Natural killer cell (primary cell): ENCODE data around the gene KRTAP17-1. TPM values are rescaled to one million over a fixed set of nuclear protein-coding genes. Genes with fewer than 3 reads are reported as not detected.
"Not testable (repeated sequence)": the region's sequence is repeated elsewhere in the genome, so short reads cannot be mapped to it uniquely, and the experiment has no call there.

ENCODE experiments used
- ATAC-seq, 3 donors: fragments of 150-1000 bp in 2 of 3; fragments of 200-7000 bp in 1 of 3; cut with Tn5 transposase; 1 replicate in 1 of 3; 2 replicates in 2 of 3; pipeline ENCODE4 v1.10.0; 2021; ENCODE audit warnings: mild to moderate bottlenecking in 2 of 3, moderate library complexity in 2 of 3
- DNase-seq, 2 donors: peaks; one replicate each; pipeline versions ENCODE4 v3.0.0 to v3.0.0-alpha.2; 2013 to 2021; ENCODE audit warnings: mixed read lengths in 1 of 2
- H3K27ac ChIP-seq: one replicate; pipeline ENCODE4 v1.5.1; 2013; ENCODE audit warnings: mild to moderate bottlenecking, low read length
- H3K27me3 ChIP-seq: one replicate; pipeline ENCODE4 v1.6.1; 2013; ENCODE audit warnings: low read length; ENCODE audit not compliant: control insufficient read depth, insufficient read depth
- H3K36me3 ChIP-seq: one replicate; pipeline ENCODE4 v1.6.1; 2013; ENCODE audit warnings: low read length; ENCODE audit not compliant: control insufficient read depth, insufficient read depth
- H3K4me1 ChIP-seq: one replicate; pipeline ENCODE4 v1.6.1; 2013; ENCODE audit warnings: low read length; ENCODE audit not compliant: control insufficient read depth, insufficient read depth
- H3K4me3 ChIP-seq: one replicate; pipeline ENCODE4 v1.5.1; 2013; ENCODE audit warnings: low read length
- H3K9me3 ChIP-seq: one replicate; pipeline ENCODE4 v1.6.1; 2013; ENCODE audit warnings: low read length; ENCODE audit not compliant: control insufficient read depth, insufficient read depth
- H3K27ac Mint-ChIP-seq, 2 donors: one replicate each; pipeline ENCODE4 v1.8.0; 2022; ENCODE audit warnings: mild to moderate bottlenecking in 2 of 2, mixed read lengths in 2 of 2, moderate library complexity in 1 of 2
- H3K27me3 Mint-ChIP-seq, 2 donors: one replicate each; pipeline ENCODE4 v1.8.0; 2022; ENCODE audit warnings: low read depth in 2 of 2, mixed read lengths in 2 of 2
- H3K36me3 Mint-ChIP-seq: one replicate; pipeline ENCODE4 v1.8.0; 2022; ENCODE audit warnings: mixed read lengths
- H3K4me1 Mint-ChIP-seq, 2 donors: one replicate each; pipeline ENCODE4 v1.8.0; 2022; ENCODE audit warnings: mixed read lengths in 2 of 2
- H3K4me3 Mint-ChIP-seq: one replicate; pipeline ENCODE4 v1.8.0; 2022; ENCODE audit warnings: mild to moderate bottlenecking, moderate library complexity, mixed read lengths
- H3K9me3 Mint-ChIP-seq, 2 donors: one replicate each; pipeline ENCODE4 v1.8.0; 2022; ENCODE audit warnings: mixed read lengths in 2 of 2
- CTCF ChIP-seq: fragments of 200-600 bp; IDR thresholded peaks from one replicate; pipeline ENCODE4 v1.8.0; 2022; ENCODE audit warnings: antibody characterized with exemption
- WGBS: methylation state at CpG from one replicate; pipeline ENCODE4 v1.1.7; 2013; ENCODE audit warnings: missing lambda C conversion rate; ENCODE audit not compliant: insufficient coverage; 5-methylcytosine and 5-hydroxymethylcytosine counted together
- intact Hi-C: fragments of 100-400 bp; cut with micrococcal nuclease; formaldehyde crosslinking; loops from one replicate; pipeline ENCODE4 v1.14.2; 2022
- total RNA-seq, 4 donors: library from RNA; stranded (reverse); fragments of 120-200 nt in 1 of 4; gene quantifications; one replicate each; pipeline versions ENCODE4 v1.2.3 to v1.2.4, GENCODE V29; 2013 to 2022

The KRTAP17-1 gene
- total RNA-seq, 3 donors from 2014 or later (not counting 1 experiment from before 2014, with no cell fraction given), result not detected

- no peak for ATAC-seq
- TF ChIP-seq CTCF, result no peak
- no peak for DNase-seq
- Mint-ChIP-seq H3K4me1 (no peaks in the 10 kb centered on the region), H3K9me3 (no peaks in the 10 kb centered on the region), H3K4me3 (no peak overlapping the region), H3K27ac (no peak overlapping the region), H3K27me3 (peaks cover 12 to 26% of the 10 kb centered on the region in 2 donors), H3K36me3 (no peaks in the 10 kb centered on the region)
- Histone ChIP-seq H3K27me3 (no peaks in the 10 kb centered on the region), H3K27ac (no peak overlapping the region), H3K9me3 (no peaks in the 10 kb centered on the region), H3K4me1 (no peaks in the 10 kb centered on the region), H3K36me3 (no peaks in the 10 kb centered on the region), H3K4me3 (no peak overlapping the region)
- intact Hi-C loops, result no loop called here
- 57% methylated on average over 1 of the region's 1 CpG for WGBS
These were observed 43.7 kb downstream of the KRTAP17-1 start for GRCh38 chr17:41271858-41272257.

- 53% methylated on average over 1 of the region's 1 CpG for WGBS
- ATAC-seq, H3K4me3 ChIP-seq, H3K36me3 ChIP-seq, H3K4me1 Mint-ChIP-seq, H3K9me3 ChIP-seq, H3K9me3 Mint-ChIP-seq, DNase-seq, H3K27ac ChIP-seq, intact Hi-C loops, H3K4me1 ChIP-seq, H3K36me3 Mint-ChIP-seq, H3K27me3 ChIP-seq, H3K27ac Mint-ChIP-seq, H3K4me3 Mint-ChIP-seq: not testable (repeated sequence)
- peaks cover 7 to 26% of the 10 kb centered on the region in 2 donors for H3K27me3 Mint-ChIP-seq
These were observed 44.2 kb downstream of the KRTAP17-1 start for GRCh38 chr17:41271323-41271722.

- H3K9me3 ChIP-seq, result no peaks in the 10 kb centered on the region
- no peaks in the 10 kb centered on the region for H3K36me3 ChIP-seq
- no peak for TF ChIP-seq CTCF
- H3K27ac Mint-ChIP-seq, result no peak overlapping the region
- H3K4me3 Mint-ChIP-seq, result no peak overlapping the region
- no peaks in the 10 kb centered on the region for H3K4me1 ChIP-seq
- no peaks in the 10 kb centered on the region for H3K9me3 Mint-ChIP-seq
- intact Hi-C loops, result no loop called here
- H3K27me3 Mint-ChIP-seq, result peaks cover 22 to 34% of the 10 kb centered on the region in 2 donors
- no peak overlapping the region for H3K4me3 ChIP-seq
- no peaks in the 10 kb centered on the region for H3K4me1 Mint-ChIP-seq
- DNase-seq (no peak), ATAC-seq (no peak)
- no peak overlapping the region for H3K27ac ChIP-seq
- H3K36me3 Mint-ChIP-seq, result no peaks in the 10 kb centered on the region
- WGBS, result no CpG with 5 or more reads among the region's 3 CpGs
- peaks cover 2% of the 10 kb centered on the region for H3K27me3 ChIP-seq
These were observed 47.8 kb downstream of the KRTAP17-1 start for GRCh38 chr17:41267711-41268110.

GRCh38 chr17:41265078-41265477, 50.4 kb downstream of the KRTAP17-1 start, which contains the start of gene KRTAP9-6:
Gene KRTAP9-6 (plus strand): TSS chr17:41265378. CDS start chr17:41265378, 0 bp downstream.
- H3K4me1 ChIP-seq, result no peaks in the 10 kb centered on the region
- WGBS, result 60% methylated on average over 2 of the region's 2 CpGs
- peaks cover 2% of the 10 kb centered on the region for H3K27me3 ChIP-seq
- Mint-ChIP-seq H3K9me3 (no peaks in the 10 kb centered on the region), H3K4me1 (no peaks in the 10 kb centered on the region), H3K4me3 (no peak within 1 kb of the TSS), H3K27ac (no peak within 1 kb of the TSS), H3K36me3 (no peaks in the 10 kb centered on the region), H3K27me3 (peaks cover 44 to 45% of the 10 kb centered on the region in 2 donors)
- TF ChIP-seq CTCF, result no peak
- DNase-seq, result peak in 1 of 2 donors; percentile 1
- H3K36me3 ChIP-seq, result no peaks in the 10 kb centered on the region
- intact Hi-C loops, result no loop called here
- no peak for ATAC-seq
- no peaks in the 10 kb centered on the region for H3K9me3 ChIP-seq
- H3K27ac ChIP-seq, result no peak within 1 kb of the TSS
- H3K4me3 ChIP-seq, result no peak within 1 kb of the TSS

Other genes starting within 250 kb of the KRTAP17-1 start
- not detected for gene KRTAP2-4, start 249.8 kb downstream of the KRTAP17-1 start, total RNA-seq
- not detected for gene KRTAP4-7, start 231.6 kb downstream of the KRTAP17-1 start, total RNA-seq
- not detected for gene KRTAP4-8, start 217.6 kb downstream of the KRTAP17-1 start, total RNA-seq
- gene KRTAP4-16, start 213.5 kb downstream of the KRTAP17-1 start, total RNA-seq, result not detected
- not detected for gene KRTAP4-9, start 210.3 kb downstream of the KRTAP17-1 start, total RNA-seq
- not detected for gene KRTAP4-11, start 197.3 kb downstream of the KRTAP17-1 start, total RNA-seq
- not detected for gene KRTAP4-12, start 191.5 kb downstream of the KRTAP17-1 start, total RNA-seq
- not detected for gene KRTAP4-6, start 175.2 kb downstream of the KRTAP17-1 start, total RNA-seq
- gene KRTAP4-5, start 165.9 kb downstream of the KRTAP17-1 start, total RNA-seq, result not detected
- not detected for gene KRTAP4-4, start 155.0 kb downstream of the KRTAP17-1 start, total RNA-seq
- gene KRTAP4-3, start 147.5 kb downstream of the KRTAP17-1 start, total RNA-seq, result not detected
- gene KRTAP4-2, start 137.5 kb downstream of the KRTAP17-1 start, total RNA-seq, result not detected
- gene KRTAP4-1, start 130.8 kb downstream of the KRTAP17-1 start, total RNA-seq, result not detected
- gene KRTAP9-1, start 125.8 kb downstream of the KRTAP17-1 start, total RNA-seq, result not detected
- gene KRTAP9-2, start 89.1 kb downstream of the KRTAP17-1 start, total RNA-seq, result not detected
- gene KRTAP9-3, start 83.3 kb downstream of the KRTAP17-1 start, total RNA-seq, result not detected
- not detected for gene KRTAP9-8, start 77.7 kb downstream of the KRTAP17-1 start, total RNA-seq
- gene KRTAP9-4, start 66.0 kb downstream of the KRTAP17-1 start, total RNA-seq, result not detected
- gene KRTAP9-9, start 60.3 kb downstream of the KRTAP17-1 start, total RNA-seq, result not detected
- gene KRTAP9-6, start 50.3 kb downstream of the KRTAP17-1 start, total RNA-seq, result not detected
- gene KRTAP9-7, start 40.0 kb downstream of the KRTAP17-1 start, total RNA-seq, result not detected
- not detected for gene KRTAP29-1, start 12.9 kb downstream of the KRTAP17-1 start, total RNA-seq
- under 1 TPM; 0.16 to 0.23 (median 0.23) TPM for gene KRTAP16-1, start 6.4 kb downstream of the KRTAP17-1 start, total RNA-seq
- gene KRT33A, start 35.1 kb upstream of the KRTAP17-1 start, total RNA-seq, result not detected
- gene KRT33B, start 54.1 kb upstream of the KRTAP17-1 start, total RNA-seq, result not detected
- gene KRT34, start 66.6 kb upstream of the KRTAP17-1 start, total RNA-seq, result not detected
- gene KRT31, start 81.9 kb upstream of the KRTAP17-1 start, total RNA-seq, result not detected
- not detected for gene KRT37, start 108.9 kb upstream of the KRTAP17-1 start, total RNA-seq
- not detected for gene KRT38, start 125.3 kb upstream of the KRTAP17-1 start, total RNA-seq
- gene KRT32, start 151.7 kb upstream of the KRTAP17-1 start, total RNA-seq, result not detected
- gene KRT35, start 165.4 kb upstream of the KRTAP17-1 start, total RNA-seq, result not detected
- not detected for gene KRT36, start 174.2 kb upstream of the KRTAP17-1 start, total RNA-seq
- gene KRT13, start 189.9 kb upstream of the KRTAP17-1 start, total RNA-seq, result not detected
- not detected for gene KRT15, start 203.2 kb upstream of the KRTAP17-1 start, total RNA-seq
- not detected for gene KRT19, start 212.6 kb upstream of the KRTAP17-1 start, total RNA-seq